Activated CD8-positive, alpha-beta memory T cell treated with anti-CD3 and anti-CD28 coated beads, Interleukin-2, amount 50 U/mL, for 48 hours (primary cell): ENCODE data around the gene GAS1.

Source experiments
- DNase-seq: peaks from one replicate; pipeline ENCODE4 v3.0.0-alpha.2; 2020

GAS1 gene

GRCh38 chr9:86921151-86921923 is 26.0 kb downstream of the GAS1 start:
- no peak for DNase-seq

- no peak for DNase-seq
Observed at GRCh38 chr9:86918556-86918955, 28.8 kb downstream of the GAS1 start.

GRCh38 chr9:86912210-86912609 is 35.1 kb downstream of the GAS1 start:
- no peak for DNase-seq

- no peak for DNase-seq
Observed at GRCh38 chr9:86909388-86909787, 37.9 kb downstream of the GAS1 start.

GRCh38 chr9:86908261-86908660 is 39.0 kb downstream of the GAS1 start:
- DNase-seq = no peak

GRCh38 chr9:86907346-86907745 is 40.0 kb downstream of the GAS1 start:
- DNase-seq = no peak

- DNase-seq = no peak
Observed at GRCh38 chr9:86903734-86904085, 43.6 kb downstream of the GAS1 start.

- no peak for DNase-seq
Observed at GRCh38 chr9:86902991-86903733, 44.1 kb downstream of the GAS1 start.

GRCh38 chr9:86902586-86902985 is 44.7 kb downstream of the GAS1 start:
- no peak for DNase-seq

GRCh38 chr9:86902176-86902575 is 45.1 kb downstream of the GAS1 start:
- no peak for DNase-seq

- no peak for DNase-seq
Observed at GRCh38 chr9:86901511-86901910, 45.8 kb downstream of the GAS1 start.
